Hematopoietic multipotent progenitor cell treated with erythropoietin and hydrocortisone succinate and interleukin-3 and kit ligand, for 17 days (in vitro differentiated cells): ENCODE data around the gene SLC38A1.

Experiments
- DNase-seq: peaks from one replicate; pipeline ENCODE4 v3.0.0-alpha.2; 2015; ENCODE audit warnings: low spot score

The SLC38A1 gene

DNA sequence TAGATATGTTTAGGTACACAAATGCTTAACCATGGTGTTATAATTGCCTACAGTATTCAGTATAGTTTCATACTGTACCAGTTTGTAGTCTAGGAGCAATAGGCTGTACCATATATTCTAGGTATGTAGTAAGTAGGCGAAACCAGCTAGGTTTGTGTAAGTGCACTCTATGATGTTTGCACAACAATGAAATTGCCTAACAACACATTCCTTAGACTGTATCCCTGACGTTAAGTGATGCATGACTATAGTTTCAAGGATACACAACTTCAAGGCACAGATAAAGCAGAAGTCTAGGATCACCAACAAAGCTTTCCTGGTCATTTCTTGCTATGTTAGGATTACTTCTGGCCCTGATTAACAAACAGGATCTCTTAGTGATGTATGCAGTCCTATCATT, 135.1 kb downstream of the SLC38A1 start:
- no peak for DNase-seq
